Adipocyte (in vitro differentiated cells): ENCODE data around the gene SMTN.

Experiments used
- DNase-seq: peaks from one replicate; pipeline ENCODE4 v3.0.0-alpha.2; 2015; ENCODE audit warnings: low read depth
- H3K27me3 ChIP-seq: replicated peaks from 2 replicates; pipeline ENCODE4 v1.7.0; 2013; ENCODE audit warnings: mild to moderate bottlenecking, low read length, moderate library complexity; ENCODE audit not compliant: control insufficient read depth, insufficient read depth
- H3K36me3 ChIP-seq: 2 replicates; pipeline ENCODE4 v1.7.0; 2013; ENCODE audit warnings: low read length, mild to moderate bottlenecking, moderate library complexity; ENCODE audit not compliant: control insufficient read depth, insufficient read depth, severe bottlenecking
- H3K4me1 ChIP-seq: 2 replicates; pipeline ENCODE4 v1.7.0; 2013; ENCODE audit warnings: mild to moderate bottlenecking, low read length, moderate library complexity; ENCODE audit not compliant: control insufficient read depth, insufficient read depth
- H3K4me3 ChIP-seq: 2 replicates; pipeline ENCODE4 v1.7.0; 2013; ENCODE audit warnings: mild to moderate bottlenecking, low read length, moderate library complexity
- H3K9ac ChIP-seq: 2 replicates; pipeline ENCODE4 v1.7.0; 2013; ENCODE audit warnings: mild to moderate bottlenecking, low read length, moderate library complexity
- H3K9me3 ChIP-seq: 2 replicates; pipeline ENCODE4 v1.7.0; 2013; ENCODE audit warnings: mild to moderate bottlenecking, low read length, moderate library complexity; ENCODE audit not compliant: control insufficient read depth

Gene SMTN

DNA sequence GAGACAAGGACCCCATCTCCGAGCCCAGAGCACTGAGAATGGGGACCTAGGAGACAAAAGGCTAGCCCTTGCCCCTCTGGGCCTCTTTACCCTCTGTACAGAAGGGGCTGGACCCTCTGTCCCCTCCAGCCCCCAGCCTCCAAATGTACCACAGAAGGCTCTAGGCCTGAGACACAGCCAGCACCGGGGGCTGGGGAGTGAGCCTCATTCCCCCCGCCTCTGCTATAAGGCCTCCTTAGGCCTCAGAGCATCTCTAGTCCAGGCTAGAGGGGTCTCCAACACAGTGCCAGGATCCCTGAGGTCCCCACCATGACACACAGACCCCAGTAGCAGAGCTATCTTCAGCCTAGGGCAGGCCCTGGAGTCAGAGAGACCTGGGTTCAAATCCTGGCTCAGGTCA lies 4.8 kb downstream of the SMTN start:
- Histone ChIP-seq H3K9me3 (no peaks in the 10 kb centered on the region), H3K4me3 (no peak overlapping the region), H3K36me3 (peaks cover 24% of the 10 kb centered on the region), H3K27me3 (no peaks in the 10 kb centered on the region), H3K9ac (peak overlapping the region; percentile 92), H3K4me1 (peaks cover 38% of the 10 kb centered on the region)
- no peak for DNase-seq

GRCh38 chr22:31086703-31087330 lies 5.7 kb downstream of the SMTN start:
- H3K36me3 ChIP-seq, result peaks cover 32% of the 10 kb centered on the region
- H3K9me3 ChIP-seq, result no peaks in the 10 kb centered on the region
- peak overlapping the region; percentile 92 for H3K9ac ChIP-seq
- H3K4me1 ChIP-seq, result peaks cover 34% of the 10 kb centered on the region
- H3K27me3 ChIP-seq, result no peaks in the 10 kb centered on the region
- DNase-seq, result no peak
- H3K4me3 ChIP-seq, result no peak overlapping the region

GRCh38 chr22:31087744-31088215 lies 6.7 kb downstream of the SMTN start:
- H3K27me3 ChIP-seq, result no peaks in the 10 kb centered on the region
- H3K36me3 ChIP-seq, result peaks cover 39% of the 10 kb centered on the region
- no peak overlapping the region for H3K9ac ChIP-seq
- H3K9me3 ChIP-seq, result no peaks in the 10 kb centered on the region
- no peak overlapping the region for H3K4me3 ChIP-seq
- DNase-seq, result no peak
- H3K4me1 ChIP-seq, result peaks cover 26% of the 10 kb centered on the region

GRCh38 chr22:31088233-31088986 lies 7.3 kb downstream of the SMTN start:
- Histone ChIP-seq H3K9me3 (no peaks in the 10 kb centered on the region), H3K9ac (peak overlapping the region; percentile 65), H3K36me3 (peaks cover 41% of the 10 kb centered on the region), H3K4me1 (peaks cover 20% of the 10 kb centered on the region), H3K27me3 (no peaks in the 10 kb centered on the region), H3K4me3 (no peak overlapping the region)
- no peak for DNase-seq

DNA sequence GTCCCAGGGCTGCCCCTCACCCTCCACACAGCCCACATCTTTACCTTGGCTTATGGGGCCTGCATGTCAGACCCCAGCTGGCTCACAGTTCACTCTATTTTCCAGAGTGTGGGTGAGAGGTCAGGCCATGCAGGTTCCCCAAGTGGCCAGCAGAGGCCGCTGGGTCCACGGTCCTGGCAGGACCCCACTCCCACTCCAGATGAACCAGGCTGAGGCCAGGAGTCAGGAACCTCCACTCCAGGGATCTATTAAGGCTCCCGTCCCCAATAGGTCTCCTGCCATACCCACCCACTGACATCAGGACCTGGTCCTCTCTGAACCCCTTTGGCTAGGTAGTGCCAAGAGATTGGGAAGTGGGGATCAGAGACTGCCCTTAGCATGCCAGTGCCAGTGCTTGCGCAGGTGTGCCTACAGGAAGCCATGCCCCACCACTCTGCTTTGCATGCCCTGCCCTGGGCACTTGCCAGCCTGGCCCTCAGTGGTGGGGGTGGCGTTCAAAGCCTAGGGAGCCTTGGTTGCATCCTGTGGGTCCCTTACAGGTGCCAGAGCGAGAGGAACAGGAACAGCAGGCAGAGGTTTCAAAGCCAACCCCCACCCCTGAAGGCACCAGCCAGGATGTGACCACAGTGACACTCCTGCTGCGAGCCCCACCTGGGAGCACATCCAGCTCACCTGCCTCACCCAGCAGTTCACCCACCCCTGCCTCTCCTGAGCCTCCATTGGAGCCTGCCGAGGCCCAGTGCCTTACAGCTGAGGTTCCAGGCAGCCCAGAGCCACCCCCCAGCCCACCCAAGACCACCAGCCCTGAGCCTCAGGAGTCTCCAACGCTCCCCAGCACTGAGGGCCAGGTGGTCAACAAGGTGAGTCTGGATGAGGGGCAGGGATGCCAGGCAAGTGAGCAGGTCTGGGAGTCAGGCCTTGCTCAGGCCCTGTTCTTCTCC lies 8.3 kb downstream of the SMTN start:
- DNase-seq, result peak; percentile 67
- H3K4me3 ChIP-seq, result no peak overlapping the region
- H3K36me3 ChIP-seq, result peaks cover 48% of the 10 kb centered on the region
- peak overlapping the region; percentile 65 for H3K9ac ChIP-seq
- no peaks in the 10 kb centered on the region for H3K27me3 ChIP-seq
- no peaks in the 10 kb centered on the region for H3K9me3 ChIP-seq
- peaks cover 10% of the 10 kb centered on the region for H3K4me1 ChIP-seq

DNA sequence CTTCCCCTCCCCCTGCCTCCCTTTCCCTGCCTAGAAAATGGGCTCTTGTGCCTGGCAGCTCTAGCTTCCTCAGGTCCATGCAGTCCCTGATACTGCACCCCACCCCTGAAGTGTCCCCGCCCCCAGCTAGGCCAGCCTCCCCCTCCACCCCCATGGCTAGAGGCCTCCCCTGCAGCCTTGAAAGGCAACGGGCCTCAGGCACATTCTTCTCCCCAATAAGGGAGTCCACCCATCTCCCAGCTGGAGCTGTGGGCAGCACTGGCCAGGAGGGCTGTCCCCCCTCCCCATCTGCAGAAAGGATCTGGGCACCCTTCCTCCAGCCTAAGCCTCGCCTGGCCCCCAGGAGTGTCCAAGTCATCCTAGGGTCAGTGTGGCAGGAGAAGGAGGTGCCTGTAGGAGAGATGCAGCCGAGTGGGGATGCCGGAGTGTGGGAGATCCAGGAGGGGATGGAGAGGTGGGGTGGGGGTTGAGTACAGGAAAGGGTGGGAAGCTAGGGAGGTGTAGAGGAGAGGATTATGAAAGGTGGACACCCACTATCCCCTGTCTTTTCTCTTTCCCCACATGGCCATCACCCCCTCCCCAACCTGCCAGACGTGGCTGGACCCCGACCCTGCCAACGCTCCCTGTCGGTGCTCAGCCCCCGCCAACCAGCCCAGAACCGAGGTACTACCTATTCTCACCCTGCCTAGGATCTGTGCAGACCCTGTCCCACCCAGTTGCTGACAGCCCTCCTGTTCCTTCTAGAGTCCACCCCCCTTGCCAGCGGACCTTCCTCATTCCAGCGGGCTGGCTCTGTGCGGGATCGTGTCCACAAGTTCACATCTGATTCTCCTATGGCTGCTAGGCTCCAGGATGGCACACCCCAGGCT lies 9.3 kb downstream of the SMTN start:
- peaks cover 58% of the 10 kb centered on the region for H3K36me3 ChIP-seq
- H3K4me3 ChIP-seq, result no peak overlapping the region
- peaks cover 10% of the 10 kb centered on the region for H3K4me1 ChIP-seq
- no peak overlapping the region for H3K9ac ChIP-seq
- no peaks in the 10 kb centered on the region for H3K9me3 ChIP-seq
- no peaks in the 10 kb centered on the region for H3K27me3 ChIP-seq
- DNase-seq, result no peak

GRCh38 chr22:31091106-31091975 lies 10.2 kb downstream of the SMTN start:
- H3K9me3 ChIP-seq, result no peaks in the 10 kb centered on the region
- peaks cover 10% of the 10 kb centered on the region for H3K4me1 ChIP-seq
- no peak overlapping the region for H3K4me3 ChIP-seq
- no peak overlapping the region for H3K9ac ChIP-seq
- no peak for DNase-seq
- H3K27me3 ChIP-seq, result no peaks in the 10 kb centered on the region
- H3K36me3 ChIP-seq, result peaks cover 67% of the 10 kb centered on the region

DNA sequence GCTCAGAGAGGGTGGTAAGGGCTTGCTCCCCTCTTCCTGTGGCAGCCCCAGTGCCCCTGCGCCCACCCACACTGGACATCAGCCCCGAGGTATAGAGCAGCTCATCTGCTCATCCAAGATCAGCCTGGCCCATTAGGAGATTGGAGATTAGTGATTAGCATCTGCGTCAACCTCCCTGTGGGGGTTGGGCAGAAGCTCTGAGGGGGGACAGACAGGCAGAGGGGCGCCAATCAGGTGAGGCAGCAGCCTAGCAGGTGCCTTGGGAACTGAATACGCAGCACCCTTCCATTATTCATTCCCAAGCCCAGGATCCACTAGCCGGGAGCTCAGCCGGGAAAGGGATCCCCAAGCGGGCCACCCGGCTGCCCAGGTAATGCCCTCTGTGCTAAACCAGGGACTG lies 11.0 kb downstream of the SMTN start:
- DNase-seq, result no peak
- Histone ChIP-seq H3K9me3 (no peaks in the 10 kb centered on the region), H3K9ac (no peak overlapping the region), H3K4me3 (no peak overlapping the region), H3K27me3 (no peaks in the 10 kb centered on the region), H3K36me3 (peaks cover 74% of the 10 kb centered on the region), H3K4me1 (peaks cover 10% of the 10 kb centered on the region)

- Histone ChIP-seq H3K4me3 (no peak overlapping the region), H3K9me3 (no peaks in the 10 kb centered on the region), H3K9ac (no peak overlapping the region), H3K4me1 (peaks cover 10% of the 10 kb centered on the region), H3K27me3 (no peaks in the 10 kb centered on the region), H3K36me3 (peaks cover 75% of the 10 kb centered on the region)
- DNase-seq, result no peak
Observed at GRCh38 chr22:31093086-31093850, 12.2 kb downstream of the SMTN start.
